NB4 (cell line): ENCODE data around the gene SND1.

Experiments
- MYC ChIP-seq: IDR thresholded peaks from 2 replicates; pipeline ENCODE4 v1.6.1; 2011; ENCODE audit warnings: low read depth, low read length
- POLR2A ChIP-seq: IDR thresholded peaks from 2 replicates; pipeline ENCODE4 v1.6.1; 2011; ENCODE audit warnings: mild to moderate bottlenecking; ENCODE audit not compliant: insufficient read length; ENCODE audit errors: extremely low read depth
- TF ChIP-seq, protein P1 (sequence below): IDR thresholded peaks from one replicate; pipeline ENCODE4 v1.5.1; 2012; ENCODE audit warnings: low read depth, low read length
- TF ChIP-seq, protein P2 (sequence below): IDR thresholded peaks from 2 replicates; pipeline ENCODE4 v1.6.1; 2011; ENCODE audit warnings: low read depth, low read length

- TF ChIP-seq, protein P1, sequence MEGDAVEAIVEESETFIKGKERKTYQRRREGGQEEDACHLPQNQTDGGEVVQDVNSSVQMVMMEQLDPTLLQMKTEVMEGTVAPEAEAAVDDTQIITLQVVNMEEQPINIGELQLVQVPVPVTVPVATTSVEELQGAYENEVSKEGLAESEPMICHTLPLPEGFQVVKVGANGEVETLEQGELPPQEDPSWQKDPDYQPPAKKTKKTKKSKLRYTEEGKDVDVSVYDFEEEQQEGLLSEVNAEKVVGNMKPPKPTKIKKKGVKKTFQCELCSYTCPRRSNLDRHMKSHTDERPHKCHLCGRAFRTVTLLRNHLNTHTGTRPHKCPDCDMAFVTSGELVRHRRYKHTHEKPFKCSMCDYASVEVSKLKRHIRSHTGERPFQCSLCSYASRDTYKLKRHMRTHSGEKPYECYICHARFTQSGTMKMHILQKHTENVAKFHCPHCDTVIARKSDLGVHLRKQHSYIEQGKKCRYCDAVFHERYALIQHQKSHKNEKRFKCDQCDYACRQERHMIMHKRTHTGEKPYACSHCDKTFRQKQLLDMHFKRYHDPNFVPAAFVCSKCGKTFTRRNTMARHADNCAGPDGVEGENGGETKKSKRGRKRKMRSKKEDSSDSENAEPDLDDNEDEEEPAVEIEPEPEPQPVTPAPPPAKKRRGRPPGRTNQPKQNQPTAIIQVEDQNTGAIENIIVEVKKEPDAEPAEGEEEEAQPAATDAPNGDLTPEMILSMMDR = no peak
- TF ChIP-seq POLR2A (no peak), MYC (no peak)
- TF ChIP-seq, protein P2, sequence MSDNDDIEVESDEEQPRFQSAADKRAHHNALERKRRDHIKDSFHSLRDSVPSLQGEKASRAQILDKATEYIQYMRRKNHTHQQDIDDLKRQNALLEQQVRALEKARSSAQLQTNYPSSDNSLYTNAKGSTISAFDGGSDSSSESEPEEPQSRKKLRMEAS = no peak
Measured at GRCh38 chr7:127894588-127894987, 242.6 kb downstream of the SND1 start.
